ENCODE results near the gene ALDH1L1. TPM values are rescaled to one million over a fixed set of nuclear protein-coding genes. Genes with fewer than 3 reads are reported as not detected.

ALDH1L1 gene
- total and polyA plus RNA-seq, 9 of the 15 experiments (the other 6 are each of a cell fraction or from before 2014, with no cell fraction given) = 0.06 to 1.9 (median 0.57) TPM; not detected in 1

GRCh38 chr3:126083913-126084767, 96.2 kb downstream of the ALDH1L1 start, which contains the start of gene SLC41A3 (continued):
- peak in 1 of 2 experiments; percentile 76; a peak in 2 of 4 replicates for TF ChIP-seq ZNF639 (CRISPR knock-in tag; conservative IDR thresholded peaks at IDR 0.05 in 1 of 2, IDR thresholded peaks at IDR 0.05 in 1 of 2)
- no peak for TF ChIP-seq RHOXF2B (CRISPR knock-in tag; conservative IDR thresholded peaks at IDR 0.05)
- TF ChIP-seq, protein P1, sequence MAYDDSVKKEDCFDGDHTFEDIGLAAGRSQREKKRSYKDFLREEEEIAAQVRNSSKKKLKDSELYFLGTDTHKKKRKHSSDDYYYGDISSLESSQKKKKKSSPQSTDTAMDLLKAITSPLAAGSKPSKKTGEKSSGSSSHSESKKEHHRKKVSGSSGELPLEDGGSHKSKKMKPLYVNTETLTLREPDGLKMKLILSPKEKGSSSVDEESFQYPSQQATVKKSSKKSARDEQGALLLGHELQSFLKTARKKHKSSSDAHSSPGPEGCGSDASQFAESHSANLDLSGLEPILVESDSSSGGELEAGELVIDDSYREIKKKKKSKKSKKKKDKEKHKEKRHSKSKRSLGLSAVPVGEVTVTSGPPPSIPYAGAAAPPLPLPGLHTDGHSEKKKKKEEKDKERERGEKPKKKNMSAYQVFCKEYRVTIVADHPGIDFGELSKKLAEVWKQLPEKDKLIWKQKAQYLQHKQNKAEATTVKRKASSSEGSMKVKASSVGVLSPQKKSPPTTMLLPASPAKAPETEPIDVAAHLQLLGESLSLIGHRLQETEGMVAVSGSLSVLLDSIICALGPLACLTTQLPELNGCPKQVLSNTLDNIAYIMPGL (CRISPR knock-in tag; IDR thresholded peaks at IDR 0.05) = no peak
- TF ChIP-seq, protein P2, sequence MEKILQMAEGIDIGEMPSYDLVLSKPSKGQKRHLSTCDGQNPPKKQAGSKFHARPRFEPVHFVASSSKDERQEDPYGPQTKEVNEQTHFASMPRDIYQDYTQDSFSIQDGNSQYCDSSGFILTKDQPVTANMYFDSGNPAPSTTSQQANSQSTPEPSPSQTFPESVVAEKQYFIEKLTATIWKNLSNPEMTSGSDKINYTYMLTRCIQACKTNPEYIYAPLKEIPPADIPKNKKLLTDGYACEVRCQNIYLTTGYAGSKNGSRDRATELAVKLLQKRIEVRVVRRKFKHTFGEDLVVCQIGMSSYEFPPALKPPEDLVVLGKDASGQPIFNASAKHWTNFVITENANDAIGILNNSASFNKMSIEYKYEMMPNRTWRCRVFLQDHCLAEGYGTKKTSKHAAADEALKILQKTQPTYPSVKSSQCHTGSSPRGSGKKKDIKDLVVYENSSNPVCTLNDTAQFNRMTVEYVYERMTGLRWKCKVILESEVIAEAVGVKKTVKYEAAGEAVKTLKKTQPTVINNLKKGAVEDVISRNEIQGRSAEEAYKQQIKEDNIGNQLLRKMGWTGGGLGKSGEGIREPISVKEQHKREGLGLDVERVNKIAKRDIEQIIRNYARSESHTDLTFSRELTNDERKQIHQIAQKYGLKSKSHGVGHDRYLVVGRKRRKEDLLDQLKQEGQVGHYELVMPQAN (IDR thresholded peaks at IDR 0.05; ENCODE audit: borderline replicate concordance) = no peak
- TF ChIP-seq ZNF561 (CRISPR knock-in tag; conservative IDR thresholded peaks at IDR 0.05) = no peak
- TF ChIP-seq ZNF197 (CRISPR knock-in tag; IDR thresholded peaks at IDR 0.05; ENCODE audit: low read depth) = no peak
- TF ChIP-seq, protein P3, sequence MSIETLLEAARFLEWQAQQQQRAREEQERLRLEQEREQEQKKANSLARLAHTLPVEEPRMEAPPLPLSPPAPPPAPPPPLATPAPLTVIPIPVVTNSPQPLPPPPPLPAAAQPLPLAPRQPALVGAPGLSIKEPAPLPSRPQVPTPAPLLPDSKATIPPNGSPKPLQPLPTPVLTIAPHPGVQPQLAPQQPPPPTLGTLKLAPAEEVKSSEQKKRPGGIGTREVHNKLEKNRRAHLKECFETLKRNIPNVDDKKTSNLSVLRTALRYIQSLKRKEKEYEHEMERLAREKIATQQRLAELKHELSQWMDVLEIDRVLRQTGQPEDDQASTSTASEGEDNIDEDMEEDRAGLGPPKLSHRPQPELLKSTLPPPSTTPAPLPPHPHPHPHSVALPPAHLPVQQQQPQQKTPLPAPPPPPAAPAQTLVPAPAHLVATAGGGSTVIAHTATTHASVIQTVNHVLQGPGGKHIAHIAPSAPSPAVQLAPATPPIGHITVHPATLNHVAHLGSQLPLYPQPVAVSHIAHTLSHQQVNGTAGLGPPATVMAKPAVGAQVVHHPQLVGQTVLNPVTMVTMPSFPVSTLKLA (conservative IDR thresholded peaks at IDR 0.05) = peak in 1 of 2 experiments; percentile 45; a peak in 2 of 4 replicates
- peak; percentile 58 for TF ChIP-seq HNRNPK (IDR thresholded peaks at IDR 0.05; ENCODE audit: low read depth, low read length, poor library complexity, severe bottlenecking)
- TF ChIP-seq, protein P4, sequence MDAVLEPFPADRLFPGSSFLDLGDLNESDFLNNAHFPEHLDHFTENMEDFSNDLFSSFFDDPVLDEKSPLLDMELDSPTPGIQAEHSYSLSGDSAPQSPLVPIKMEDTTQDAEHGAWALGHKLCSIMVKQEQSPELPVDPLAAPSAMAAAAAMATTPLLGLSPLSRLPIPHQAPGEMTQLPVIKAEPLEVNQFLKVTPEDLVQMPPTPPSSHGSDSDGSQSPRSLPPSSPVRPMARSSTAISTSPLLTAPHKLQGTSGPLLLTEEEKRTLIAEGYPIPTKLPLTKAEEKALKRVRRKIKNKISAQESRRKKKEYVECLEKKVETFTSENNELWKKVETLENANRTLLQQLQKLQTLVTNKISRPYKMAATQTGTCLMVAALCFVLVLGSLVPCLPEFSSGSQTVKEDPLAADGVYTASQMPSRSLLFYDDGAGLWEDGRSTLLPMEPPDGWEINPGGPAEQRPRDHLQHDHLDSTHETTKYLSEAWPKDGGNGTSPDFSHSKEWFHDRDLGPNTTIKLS (IDR thresholded peaks at IDR 0.05; ENCODE audit: borderline replicate concordance, low read depth) = no peak
- no peak for TF ChIP-seq HMGN3 (IDR thresholded peaks at IDR 0.05; ENCODE audit: borderline replicate concordance, extremely low read depth, insufficient read length, low read depth, low read length)
- TF ChIP-seq CREBBP (IDR thresholded peaks at IDR 0.05; ENCODE audit: low read depth, low read length) = no peak
- TF ChIP-seq, protein P5, sequence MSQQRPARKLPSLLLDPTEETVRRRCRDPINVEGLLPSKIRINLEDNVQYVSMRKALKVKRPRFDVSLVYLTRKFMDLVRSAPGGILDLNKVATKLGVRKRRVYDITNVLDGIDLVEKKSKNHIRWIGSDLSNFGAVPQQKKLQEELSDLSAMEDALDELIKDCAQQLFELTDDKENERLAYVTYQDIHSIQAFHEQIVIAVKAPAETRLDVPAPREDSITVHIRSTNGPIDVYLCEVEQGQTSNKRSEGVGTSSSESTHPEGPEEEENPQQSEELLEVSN (IDR thresholded peaks at IDR 0.05; ENCODE audit: borderline replicate concordance in 1 of 2, extremely low read depth in 1 of 2, insufficient read depth in 1 of 2, insufficient read length in 1 of 2, low read depth in 1 of 2, low read length in 1 of 2, poor library complexity in 1 of 2, severe bottlenecking in 1 of 2) = peak in 1 of 2 experiments; percentile 68
- no peak for TF ChIP-seq FOXM1 (IDR thresholded peaks at IDR 0.05; ENCODE audit: low read depth)
- no peak for TF ChIP-seq FOXM1 (CRISPR knock-in tag; IDR thresholded peaks at IDR 0.05; ENCODE audit: low read depth)
